Right lobe of liver (tissue), 4 donors: ENCODE results near the gene SEC14L1.
A peak's percentile ranks its signal among the peaks of the same experiment; 100 is the strongest.

Experiments
- CTCF ChIP-seq, 4 donors: fragments of 200-600 bp in 3 of 4; fragments of 450-650 bp in 1 of 4; IDR thresholded peaks; one replicate each; pipeline versions ENCODE4 v1.5.1 to v1.8.0; 2016 to 2022; ENCODE audit warnings: antibody characterized with exemption in 4 of 4, mild to moderate bottlenecking in 2 of 4
- POLR2A ChIP-seq: fragments of 450-650 bp; IDR thresholded peaks from one replicate; pipeline ENCODE4 v1.6.1; 2017; ENCODE audit warnings: antibody characterized with exemption, mild to moderate bottlenecking
- donor health status: DM: no; HTN: no; CAD: no.
- donor health status: DM: no; HTN: no; CAD: no.
- donor health status: DM: no; HTN: yes; CAD: no.

GRCh38 chr17:77247048-77247541 lies 106.3 kb downstream of the SEC14L1 start:
- TF ChIP-seq CTCF (IDR thresholded peaks at IDR 0.05) (peak; percentile 98 to 99 (median 99)), POLR2A (no peak)
